ENCODE results near the gene TMEM31. TPM values are rescaled to one million over a fixed set of nuclear protein-coding genes. Genes with fewer than 3 reads are reported as not detected.

TMEM31 gene
- total RNA-seq, 1 donor from 2014 or later, result not detected

DNA sequence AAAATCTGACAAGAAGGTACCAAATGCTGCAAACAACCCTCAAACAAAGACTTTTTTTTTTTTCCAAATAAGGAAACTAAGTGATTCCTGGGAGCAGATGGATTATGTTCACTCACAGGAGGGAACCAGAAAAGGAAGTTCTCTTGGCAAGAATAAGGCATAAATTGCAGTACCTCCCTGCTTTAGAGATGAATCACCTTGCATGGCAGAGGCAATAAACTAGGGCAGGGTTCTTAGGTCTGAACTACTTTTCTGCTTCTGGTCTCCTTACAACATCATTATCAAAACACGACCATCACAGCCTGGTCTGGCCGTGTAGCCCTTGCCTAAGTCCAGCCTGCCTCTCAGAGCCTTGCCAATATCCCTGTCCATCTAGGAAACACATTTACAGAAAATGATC lies 6.3 kb downstream of the TMEM31 start:
- H3K27me3 ChIP-seq (ENCODE audit: control insufficient read depth, insufficient read depth, low read length), result no peaks in the 10 kb centered on the region
- TF ChIP-seq, protein P1, sequence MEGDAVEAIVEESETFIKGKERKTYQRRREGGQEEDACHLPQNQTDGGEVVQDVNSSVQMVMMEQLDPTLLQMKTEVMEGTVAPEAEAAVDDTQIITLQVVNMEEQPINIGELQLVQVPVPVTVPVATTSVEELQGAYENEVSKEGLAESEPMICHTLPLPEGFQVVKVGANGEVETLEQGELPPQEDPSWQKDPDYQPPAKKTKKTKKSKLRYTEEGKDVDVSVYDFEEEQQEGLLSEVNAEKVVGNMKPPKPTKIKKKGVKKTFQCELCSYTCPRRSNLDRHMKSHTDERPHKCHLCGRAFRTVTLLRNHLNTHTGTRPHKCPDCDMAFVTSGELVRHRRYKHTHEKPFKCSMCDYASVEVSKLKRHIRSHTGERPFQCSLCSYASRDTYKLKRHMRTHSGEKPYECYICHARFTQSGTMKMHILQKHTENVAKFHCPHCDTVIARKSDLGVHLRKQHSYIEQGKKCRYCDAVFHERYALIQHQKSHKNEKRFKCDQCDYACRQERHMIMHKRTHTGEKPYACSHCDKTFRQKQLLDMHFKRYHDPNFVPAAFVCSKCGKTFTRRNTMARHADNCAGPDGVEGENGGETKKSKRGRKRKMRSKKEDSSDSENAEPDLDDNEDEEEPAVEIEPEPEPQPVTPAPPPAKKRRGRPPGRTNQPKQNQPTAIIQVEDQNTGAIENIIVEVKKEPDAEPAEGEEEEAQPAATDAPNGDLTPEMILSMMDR (IDR thresholded peaks at IDR 0.05; ENCODE audit: insufficient read depth, low read length, poor library complexity, severe bottlenecking), result no peak
- H3K36me3 ChIP-seq (ENCODE audit: control insufficient read depth, insufficient read depth, low read length), result no peaks in the 10 kb centered on the region
- H3K4me3 ChIP-seq (ENCODE audit: low read depth, low read length), result no peak overlapping the region
- no peak for DNase-seq (ENCODE audit: low read depth)

DNA sequence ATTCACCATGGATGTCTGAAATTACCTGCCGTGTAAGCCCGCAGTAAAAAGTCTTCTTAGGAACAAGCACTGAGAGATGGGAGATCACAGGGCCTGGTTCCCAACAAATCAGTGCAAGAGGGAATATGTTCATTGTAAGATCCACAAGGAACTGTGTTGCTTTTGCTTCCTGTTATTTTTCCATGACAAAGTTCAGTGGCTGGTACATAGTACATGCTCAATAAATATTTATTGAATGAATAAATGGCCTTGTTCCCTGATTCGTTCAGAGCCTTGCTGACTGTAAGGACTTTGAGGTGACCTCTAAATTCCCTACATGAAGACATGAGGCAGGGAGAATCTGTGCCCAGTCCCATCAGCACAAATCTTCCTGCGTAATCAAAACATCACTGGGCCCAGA lies 7.4 kb downstream of the TMEM31 start:
- H3K27me3 ChIP-seq (ENCODE audit: control insufficient read depth, insufficient read depth, low read length), result no peaks in the 10 kb centered on the region
- H3K4me3 ChIP-seq (ENCODE audit: low read depth, low read length), result no peak overlapping the region
- no peaks in the 10 kb centered on the region for H3K36me3 ChIP-seq (ENCODE audit: control insufficient read depth, insufficient read depth, low read length)

DNA sequence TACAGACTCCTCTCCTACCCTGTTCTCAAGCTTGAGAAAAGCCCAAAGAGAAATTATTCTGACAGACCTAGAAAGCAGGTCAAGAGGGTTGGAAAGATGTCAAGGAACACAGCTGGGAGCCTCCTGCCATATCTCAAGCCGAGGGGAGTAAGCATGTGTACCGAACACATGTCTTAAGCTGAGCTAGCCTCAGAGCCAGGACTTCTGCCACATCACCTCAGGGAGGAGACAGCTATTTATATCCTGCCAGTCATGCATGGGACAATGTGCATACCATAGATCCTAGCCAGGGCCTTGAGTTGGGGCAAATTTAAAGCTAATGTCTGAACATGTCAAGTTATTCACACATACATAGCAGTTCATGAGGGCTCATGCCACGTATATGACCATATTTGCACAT lies 11.8 kb downstream of the TMEM31 start:
- Histone ChIP-seq H3K4me3 (ENCODE audit: low read depth, low read length) (no peak overlapping the region), H3K27me3 (ENCODE audit: control insufficient read depth, insufficient read depth, low read length) (peaks cover 10% of the 10 kb centered on the region), H3K36me3 (ENCODE audit: control insufficient read depth, insufficient read depth, low read length) (no peaks in the 10 kb centered on the region)
- no peak for DNase-seq (ENCODE audit: low read depth)
- TF ChIP-seq, protein P1 (IDR thresholded peaks at IDR 0.05; ENCODE audit: insufficient read depth, low read length, poor library complexity, severe bottlenecking), result no peak

More for the DNA sequence above, 7.4 kb downstream of the TMEM31 start:
- DNase-seq (ENCODE audit: low read depth), result no peak
- TF ChIP-seq, protein P1 (IDR thresholded peaks at IDR 0.05; ENCODE audit: insufficient read depth, low read length, poor library complexity, severe bottlenecking), result no peak

DNA sequence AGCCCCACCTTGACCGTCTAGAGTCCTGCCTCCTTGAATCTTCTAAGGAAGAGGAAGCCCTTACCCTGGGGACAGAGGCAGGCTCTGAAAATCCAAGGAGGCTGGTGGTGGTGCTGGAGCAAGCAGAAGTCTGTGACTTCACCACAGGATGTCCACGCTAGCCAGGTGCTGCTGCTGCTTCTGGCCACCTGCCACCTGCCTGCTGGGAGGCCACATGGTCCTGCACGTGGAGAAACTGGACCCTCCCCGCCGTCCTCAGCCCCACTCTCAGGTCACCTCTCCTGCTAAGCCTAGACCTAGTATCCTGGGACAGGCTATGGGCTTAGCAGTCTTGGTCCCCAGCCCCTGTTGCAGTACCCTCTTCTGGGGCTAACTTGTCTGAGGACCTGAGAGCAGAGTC lies 15.8 kb downstream of the TMEM31 start:
- Histone ChIP-seq H3K36me3 (ENCODE audit: control insufficient read depth, insufficient read depth, low read length) (no peaks in the 10 kb centered on the region), H3K27me3 (ENCODE audit: control insufficient read depth, insufficient read depth, low read length) (peaks cover 30% of the 10 kb centered on the region), H3K4me3 (ENCODE audit: low read depth, low read length) (no peak overlapping the region)
- DNase-seq (ENCODE audit: low read depth), result no peak
- TF ChIP-seq, protein P1 (IDR thresholded peaks at IDR 0.05; ENCODE audit: insufficient read depth, low read length, poor library complexity, severe bottlenecking), result no peak

DNA sequence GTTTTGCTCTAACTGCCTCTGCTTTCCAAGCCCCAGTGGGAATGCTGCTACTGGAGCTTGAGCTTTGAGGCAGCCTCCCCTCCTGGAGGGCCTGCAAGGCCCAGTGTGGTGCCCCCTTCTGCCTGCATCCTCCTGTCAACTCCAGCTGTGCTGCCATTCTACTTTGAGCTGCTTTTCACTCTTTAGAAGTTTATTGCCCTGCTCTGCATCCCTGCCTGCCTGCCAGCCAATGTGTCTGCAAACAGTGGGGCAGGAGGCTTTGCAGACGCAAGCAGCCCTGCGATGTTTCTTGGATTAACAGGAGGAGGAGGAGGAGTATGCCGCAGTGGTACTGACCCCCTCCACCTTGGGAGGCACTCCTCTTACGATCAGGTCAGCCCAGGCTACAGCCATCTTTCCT lies 16.4 kb downstream of the TMEM31 start:
- no peak for DNase-seq (ENCODE audit: low read depth)
- Histone ChIP-seq H3K4me3 (ENCODE audit: low read depth, low read length) (no peak overlapping the region), H3K27me3 (ENCODE audit: control insufficient read depth, insufficient read depth, low read length) (peaks cover 30% of the 10 kb centered on the region), H3K36me3 (ENCODE audit: control insufficient read depth, insufficient read depth, low read length) (no peaks in the 10 kb centered on the region)
- TF ChIP-seq, protein P1 (IDR thresholded peaks at IDR 0.05; ENCODE audit: insufficient read depth, low read length, poor library complexity, severe bottlenecking), result no peak

GRCh38 chrX:103729015-103729414 lies 18.3 kb downstream of the TMEM31 start:
- H3K36me3 ChIP-seq (ENCODE audit: control insufficient read depth, insufficient read depth, low read length), result no peaks in the 10 kb centered on the region
- TF ChIP-seq, protein P1 (IDR thresholded peaks at IDR 0.05; ENCODE audit: insufficient read depth, low read length, poor library complexity, severe bottlenecking), result no peak
- H3K27me3 ChIP-seq (ENCODE audit: control insufficient read depth, insufficient read depth, low read length), result peaks cover 35% of the 10 kb centered on the region
- no peak for DNase-seq (ENCODE audit: low read depth)
- no peak overlapping the region for H3K4me3 ChIP-seq (ENCODE audit: low read depth, low read length)
